IPS DF 6.9 (cell line): ENCODE results near the gene NSG2.
"Not testable (repeated sequence)": the region's sequence is repeated elsewhere in the genome, so short reads cannot be mapped to it uniquely, and the experiment has no call there.

Experiments
- DNase-seq: peaks from one replicate; pipeline ENCODE4 v3.0.0-alpha.2; 2013; ENCODE audit warnings: low read depth, low spot score
- H3K27ac ChIP-seq: one replicate; pipeline ENCODE4 v1.5.1; 2013; ENCODE audit warnings: low read length, control low read depth
- H3K27me3 ChIP-seq: 2 replicates; pipeline ENCODE4 v1.6.1; 2013; ENCODE audit warnings: mild to moderate bottlenecking, low read length; ENCODE audit not compliant: control insufficient read depth, insufficient read depth
- H3K36me3 ChIP-seq: 2 replicates; pipeline ENCODE4 v1.6.1; 2013; ENCODE audit warnings: low read length; ENCODE audit not compliant: control insufficient read depth, insufficient read depth
- H3K4me1 ChIP-seq: 2 replicates; pipeline ENCODE4 v1.6.1; 2013; ENCODE audit warnings: low read length; ENCODE audit not compliant: control insufficient read depth, insufficient read depth
- H3K4me3 ChIP-seq: 2 replicates; pipeline ENCODE4 v1.5.1; 2013; ENCODE audit warnings: mild to moderate bottlenecking, low read length
- H3K9me3 ChIP-seq: 2 replicates; pipeline ENCODE4 v1.6.1; 2013; ENCODE audit warnings: low read length, inconsistent platforms; ENCODE audit not compliant: control insufficient read depth, insufficient read depth
- WGBS: extraction: QIAGEN DNeasy Blood & Tissue Kit; methylation state at CpG from one replicate; pipeline ENCODE4 v1.1.7; 2013; ENCODE audit warnings: mixed read lengths, missing lambda C conversion rate; ENCODE audit not compliant: insufficient read length, insufficient coverage; 5-methylcytosine and 5-hydroxymethylcytosine counted together

Gene NSG2

GRCh38 chr5:174045470-174046025, at the start of gene NSG2:
Gene NSG2, plus strand, starts transcription at chr5:174045706. Its CDS starts 1,050 bp downstream, at chr5:174046756.
- H3K27ac ChIP-seq = no peak within 1 kb of the TSS
- no peaks in the 10 kb centered on the region for H3K4me1 ChIP-seq
- H3K27me3 ChIP-seq = no peaks in the 10 kb centered on the region
- DNase-seq = peak; percentile 84
- H3K36me3 ChIP-seq = no peaks in the 10 kb centered on the region
- H3K9me3 ChIP-seq = no peaks in the 10 kb centered on the region
- WGBS = no CpG with 5 or more reads among the region's 17 CpGs
- H3K4me3 ChIP-seq = no peak within 1 kb of the TSS

DNA sequence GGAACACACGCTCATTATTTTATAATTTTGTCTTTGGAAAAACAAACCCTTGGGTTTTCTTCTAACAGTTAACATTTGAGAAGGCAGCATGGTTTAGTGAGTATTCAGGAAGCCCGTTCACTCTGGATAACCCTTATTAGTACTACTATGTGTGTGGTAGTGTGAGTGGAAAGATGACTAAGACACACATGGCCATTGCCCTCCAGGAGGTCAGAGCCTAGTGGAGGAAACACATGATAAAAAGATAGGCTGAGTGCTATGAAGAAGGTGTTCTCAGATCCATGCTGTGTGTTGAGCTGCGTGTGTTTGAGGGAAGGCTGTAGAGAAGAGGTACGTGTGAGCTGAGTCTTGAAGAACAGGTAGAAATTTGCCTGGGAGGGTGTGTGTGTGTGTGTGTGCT, 48.2 kb upstream of the NSG2 start:
- H3K4me3 ChIP-seq = no peak overlapping the region
- no CpG with 5 or more reads among the region's 4 CpGs for WGBS
- no peak for DNase-seq
- no peaks in the 10 kb centered on the region for H3K36me3 ChIP-seq
- no peaks in the 10 kb centered on the region for H3K4me1 ChIP-seq
- H3K27ac ChIP-seq = no peak overlapping the region
- H3K27me3 ChIP-seq = no peaks in the 10 kb centered on the region
- no peaks in the 10 kb centered on the region for H3K9me3 ChIP-seq

DNA sequence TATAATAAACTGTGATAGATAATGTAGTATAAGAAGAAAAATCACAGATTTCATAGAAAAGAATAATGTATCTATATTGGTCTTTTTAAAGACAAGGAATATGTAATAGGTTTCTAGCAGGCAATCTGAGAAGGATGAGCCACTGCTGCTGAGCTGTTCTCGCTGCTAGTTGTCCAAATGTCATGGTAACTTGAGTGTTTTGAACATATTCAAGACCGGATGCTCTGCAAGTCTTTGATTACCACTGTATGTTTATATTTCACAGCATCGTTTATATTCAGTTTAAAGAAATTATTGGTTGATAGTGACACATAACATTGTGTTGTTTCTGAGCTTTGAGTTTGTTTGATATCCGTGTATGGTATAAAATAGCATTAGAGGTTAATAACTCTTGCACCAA, 47.0 kb upstream of the NSG2 start:
- no peak for DNase-seq
- Histone ChIP-seq H3K36me3 (no peaks in the 10 kb centered on the region), H3K27ac (no peak overlapping the region), H3K9me3 (no peaks in the 10 kb centered on the region), H3K4me1 (no peaks in the 10 kb centered on the region), H3K4me3 (no peak overlapping the region), H3K27me3 (no peaks in the 10 kb centered on the region)
- no CpG with 5 or more reads among the region's 4 CpGs for WGBS

GRCh38 chr5:174000076-174000475, 45.4 kb upstream of the NSG2 start:
- Histone ChIP-seq H3K9me3 (no peaks in the 10 kb centered on the region), H3K4me3 (no peak overlapping the region), H3K4me1 (no peaks in the 10 kb centered on the region), H3K27ac (no peak overlapping the region), H3K27me3 (no peaks in the 10 kb centered on the region), H3K36me3 (no peaks in the 10 kb centered on the region)
- no peak for DNase-seq
- no CpG with 5 or more reads among the region's 4 CpGs for WGBS

GRCh38 chr5:174003795-174004194, 41.7 kb upstream of the NSG2 start:
- Histone ChIP-seq H3K4me3 (no peak overlapping the region), H3K4me1 (no peaks in the 10 kb centered on the region), H3K27me3 (no peaks in the 10 kb centered on the region)

DNA sequence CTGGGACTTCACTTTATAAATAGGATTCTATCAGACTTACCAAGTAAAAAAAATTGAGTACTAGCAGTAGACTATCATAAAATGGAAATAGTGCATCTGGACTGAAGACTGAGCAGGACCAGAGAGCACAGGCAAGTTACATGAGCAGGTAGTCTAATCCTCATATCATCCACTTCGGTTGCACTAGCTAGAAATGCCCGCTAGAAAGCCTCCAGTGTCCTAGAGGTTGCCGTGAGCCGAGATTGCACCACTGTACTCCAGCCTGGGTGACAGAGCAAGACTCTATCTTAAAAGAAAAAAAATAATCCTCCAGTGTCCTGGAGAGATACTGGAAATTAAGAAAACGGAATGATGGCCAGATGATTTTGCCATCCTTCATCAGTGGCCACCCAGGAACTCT, 36.6 kb upstream of the NSG2 start:
- Histone ChIP-seq H3K4me3 (no peak overlapping the region), H3K9me3 (no peaks in the 10 kb centered on the region), H3K4me1 (no peaks in the 10 kb centered on the region), H3K27me3 (no peaks in the 10 kb centered on the region), H3K27ac (no peak overlapping the region), H3K36me3 (no peaks in the 10 kb centered on the region)
- no peak for DNase-seq
- WGBS = no CpG with 5 or more reads among the region's 5 CpGs

More at GRCh38 chr5:174003795-174004194, 41.7 kb upstream of the NSG2 start:
- no peak for DNase-seq
- H3K36me3 ChIP-seq = no peaks in the 10 kb centered on the region
- H3K27ac ChIP-seq = no peak overlapping the region
- H3K9me3 ChIP-seq = no peaks in the 10 kb centered on the region

DNA sequence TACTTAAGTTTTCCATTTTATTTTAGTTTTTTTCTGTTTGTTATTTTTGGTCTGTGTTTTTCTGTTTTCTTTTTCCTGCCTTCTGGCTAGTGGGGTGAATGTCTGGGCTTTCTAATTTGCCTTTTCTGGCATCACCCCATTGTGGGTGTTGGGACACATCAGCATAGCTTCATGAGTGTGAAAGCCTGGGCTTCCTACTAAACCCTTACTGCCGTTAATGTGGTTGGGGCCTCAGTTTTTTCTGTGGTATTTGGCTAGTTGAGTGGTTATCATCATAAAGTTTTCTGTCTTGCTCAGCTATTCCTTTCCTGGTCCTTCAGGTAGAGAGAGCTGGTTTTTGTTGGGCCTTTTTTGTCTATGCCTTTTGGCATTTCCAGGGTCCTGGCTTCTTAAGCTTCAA, 35.1 kb upstream of the NSG2 start:
- no peaks in the 10 kb centered on the region for H3K9me3 ChIP-seq
- no CpG with 5 or more reads among the region's 1 CpG for WGBS
- no peaks in the 10 kb centered on the region for H3K4me1 ChIP-seq
- H3K4me3 ChIP-seq = no peak overlapping the region
- no peaks in the 10 kb centered on the region for H3K36me3 ChIP-seq
- no peak overlapping the region for H3K27ac ChIP-seq
- DNase-seq = no peak
- no peaks in the 10 kb centered on the region for H3K27me3 ChIP-seq

GRCh38 chr5:174011441-174011840, 34.1 kb upstream of the NSG2 start:
- no CpG with 5 or more reads among the region's 3 CpGs for WGBS
- no peaks in the 10 kb centered on the region for H3K36me3 ChIP-seq

GRCh38 chr5:174020069-174020927, 25.2 kb upstream of the NSG2 start:
- not testable (repeated sequence) for H3K27me3 ChIP-seq, H3K4me1 ChIP-seq, H3K36me3 ChIP-seq, H3K4me3 ChIP-seq, H3K27ac ChIP-seq, H3K9me3 ChIP-seq
- DNase-seq = peak; percentile 66
- WGBS = no CpG with 5 or more reads among the region's 19 CpGs

More at GRCh38 chr5:174011441-174011840, 34.1 kb upstream of the NSG2 start:
- no peaks in the 10 kb centered on the region for H3K27me3 ChIP-seq
- no peak overlapping the region for H3K4me3 ChIP-seq
- no peaks in the 10 kb centered on the region for H3K9me3 ChIP-seq
- no peak overlapping the region for H3K27ac ChIP-seq
- no peaks in the 10 kb centered on the region for H3K4me1 ChIP-seq
- DNase-seq = no peak

DNA sequence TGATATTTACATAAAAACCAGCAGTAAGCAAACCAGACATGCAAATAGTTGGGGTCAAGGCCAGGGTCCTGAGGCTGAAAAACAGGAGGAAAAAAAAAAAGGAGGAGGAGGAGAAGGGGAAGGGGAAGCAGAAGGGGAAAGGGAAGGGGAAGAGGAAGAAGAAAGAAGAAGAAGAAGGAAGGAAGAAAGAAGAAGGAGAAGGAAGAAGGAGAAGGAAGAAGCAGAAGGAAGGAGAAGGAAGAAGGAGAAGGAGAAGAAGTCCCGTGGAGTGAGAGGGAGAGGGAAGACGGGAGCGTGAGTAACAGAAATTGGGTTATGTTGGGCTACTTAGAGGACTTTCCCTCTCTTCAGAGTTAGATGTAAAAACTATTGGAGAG, 24.6 kb upstream of the NSG2 start:
- Histone ChIP-seq H3K27me3 (no peaks in the 10 kb centered on the region), H3K36me3 (no peaks in the 10 kb centered on the region), H3K27ac (no peak overlapping the region), H3K9me3 (no peaks in the 10 kb centered on the region), H3K4me1 (no peaks in the 10 kb centered on the region), H3K4me3 (no peak overlapping the region)
- no peak for DNase-seq
- WGBS = 100% methylated on average over 1 of the region's 3 CpGs
